B cell (primary cell): ENCODE data around the gene CATSPERD. TPM values are rescaled to one million over a fixed set of nuclear protein-coding genes. Genes with fewer than 3 reads are reported as not detected.

ENCODE experiments used
- ATAC-seq: fragments of 200-7000 bp; cut with Tn5 transposase; one replicate; pipeline ENCODE4 v1.10.0; 2021; ENCODE audit warnings: low read depth, mild to moderate bottlenecking, moderate number of reproducible peaks, moderate library complexity
- CTCF ChIA-PET: fragments of 350-600 bp; sonication (Branson Sonifier 250); formaldehyde crosslinking; loops from one replicate; lab custom pipeline; 2021; ENCODE audit warnings: antibody characterized with exemption, inconsistent platforms; lab: Charles Lee
- POLR2A ChIA-PET: fragments of 350-600 bp; sonication (Branson Sonifier 250); formaldehyde crosslinking; loops from one replicate; lab custom pipeline; 2021; ENCODE audit warnings: antibody characterized with exemption; lab: Charles Lee
- DNase-seq: peaks from one replicate; pipeline ENCODE4 v3.0.0; 2013
- H2AFZ ChIP-seq: 2 replicates; pipeline ENCODE4 v1.6.1; 2012; ENCODE audit warnings: mild to moderate bottlenecking, low read depth, low read length; ENCODE audit not compliant: insufficient read depth, poor library complexity, severe bottlenecking
- H3K27ac ChIP-seq, 2 donors: 1 replicate in 1 of 2; 2 replicates in 1 of 2; pipeline ENCODE4 v1.5.1; 2012 to 2013; ENCODE audit warnings: low read length in 2 of 2, mild to moderate bottlenecking in 2 of 2, moderate library complexity in 1 of 2
- H3K27me3 ChIP-seq, 4 experiments: fragments of 200-600 bp in 1 of 4; sonication (generic) in 1 of 4; replicated peaks in 1 of 4; 1 replicate in 2 of 4; 2 replicates in 2 of 4; pipeline versions ENCODE4 v1.6.1 to v1.7.0; 2013 to 2016; ENCODE audit warnings: low read length in 3 of 4, mild to moderate bottlenecking in 2 of 4, mixed read lengths in 1 of 4, moderate library complexity in 1 of 4; ENCODE audit not compliant: insufficient read depth in 4 of 4, control insufficient read depth in 3 of 4; ENCODE audit errors: control extremely low read depth in 1 of 4
- H3K36me3 ChIP-seq, 2 experiments: replicated peaks in 1 of 2; 1 replicate in 1 of 2; 2 replicates in 1 of 2; pipeline versions ENCODE4 v1.6.1 to v1.7.1; 2013; ENCODE audit warnings: low read length in 1 of 2; ENCODE audit not compliant: insufficient read depth in 2 of 2, control insufficient read depth in 1 of 2; ENCODE audit errors: control extremely low read depth in 1 of 2, extremely low read depth in 1 of 2
- H3K4me1 ChIP-seq, 2 donors: fragments of 200-600 bp in 1 of 2; sonication (generic) in 1 of 2; 1 replicate in 1 of 2; 2 replicates in 1 of 2; pipeline versions ENCODE4 v1.5.1 to v1.6.1; 2013 to 2017; ENCODE audit warnings: low read length in 2 of 2; ENCODE audit not compliant: control insufficient read depth in 2 of 2, insufficient read depth in 2 of 2
- H3K4me2 ChIP-seq: replicated peaks from 2 replicates; pipeline ENCODE3; 2012; ENCODE audit warnings: mild to moderate bottlenecking, low read depth, low read length; ENCODE audit not compliant: poor library complexity, severe bottlenecking
- H3K4me3 ChIP-seq, 5 experiments: fragments of 200-600 bp in 1 of 5; sonication (generic) in 1 of 5; 1 replicate in 3 of 5; 2 replicates in 2 of 5; pipeline versions ENCODE4 v1.5.1 to v1.7.0; 2011 to 2016; ENCODE audit warnings: low read length in 4 of 5, mild to moderate bottlenecking in 4 of 5, low read depth in 2 of 5, control low read depth in 1 of 5, moderate library complexity in 1 of 5; ENCODE audit not compliant: insufficient read depth in 1 of 5; ENCODE audit errors: control extremely low read depth in 1 of 5, extremely low read depth in 1 of 5
- H3K79me2 ChIP-seq: fragments of 200-600 bp; sonication (generic); one replicate; pipeline ENCODE4 v1.6.0; 2016; ENCODE audit warnings: low read length; ENCODE audit not compliant: control insufficient read depth, insufficient read depth
- H3K9ac ChIP-seq: fragments of 200-600 bp; sonication (generic); 2 replicates; pipeline ENCODE4 v1.6.1; 2017; ENCODE audit warnings: mild to moderate bottlenecking, low read length, moderate library complexity
- H3K9me3 ChIP-seq, 3 donors: one replicate each; pipeline versions ENCODE4 v1.6.1 to v1.7.1; 2013; ENCODE audit warnings: low read length in 2 of 3; ENCODE audit not compliant: control insufficient read depth in 2 of 3, insufficient read depth in 1 of 3; ENCODE audit errors: control extremely low read depth in 1 of 3
- H4K20me1 ChIP-seq: 2 replicates; pipeline ENCODE4 v1.6.0; 2012; ENCODE audit warnings: mild to moderate bottlenecking, low read length; ENCODE audit not compliant: insufficient read depth, control insufficient read depth, poor library complexity, severe bottlenecking
- H3K27ac Mint-ChIP-seq: one replicate; pipeline ENCODE4 v1.8.0; 2021; ENCODE audit warnings: mixed read lengths
- H3K27me3 Mint-ChIP-seq: one replicate; pipeline ENCODE4 v1.8.0; 2021; ENCODE audit warnings: mixed read lengths
- H3K4me1 Mint-ChIP-seq: one replicate; pipeline ENCODE4 v1.8.0; 2021; ENCODE audit warnings: mixed read lengths
- H3K4me3 Mint-ChIP-seq: one replicate; pipeline ENCODE4 v1.8.0; 2021; ENCODE audit warnings: mixed read lengths
- H3K9me3 Mint-ChIP-seq: one replicate; pipeline ENCODE4 v1.8.0; 2022; ENCODE audit warnings: mixed read lengths; ENCODE audit not compliant: insufficient read depth
- CTCF ChIP-seq: fragments of 200-600 bp; IDR thresholded peaks from one replicate; pipeline ENCODE4 v1.8.0; 2022; ENCODE audit warnings: antibody characterized with exemption, mild to moderate bottlenecking
- EZH2 ChIP-seq: IDR thresholded peaks from 2 replicates; pipeline ENCODE4 v1.6.1; 2012; ENCODE audit warnings: borderline replicate concordance, low read depth, mild to moderate bottlenecking, moderate library complexity, low read length; ENCODE audit not compliant: insufficient read depth, poor library complexity, severe bottlenecking
- WGBS: methylation state at CpG from one replicate; pipeline ENCODE4 v1.1.5; 2013; ENCODE audit warnings: missing lambda C conversion rate; ENCODE audit not compliant: insufficient coverage; 5-methylcytosine and 5-hydroxymethylcytosine counted together
- intact Hi-C: fragments of 100-400 bp; cut with micrococcal nuclease; formaldehyde crosslinking; loops from one replicate; pipeline ENCODE4 v1.10.0; 2022
- polyA plus RNA-seq: library from polyadenylated mRNA; depleted of rRNA; stranded (reverse); fragments of >200 nt; gene quantifications from 2 replicates; pipeline ENCODE4 v1.2.3, GENCODE V29; 2012
- total RNA-seq, 2 donors: library from RNA; stranded (reverse); fragments of 120-200 nt in 1 of 2; gene quantifications; 1 replicate in 1 of 2; 2 replicates in 1 of 2; pipeline versions ENCODE4 v1.2.3 to v1.2.4, GENCODE V29; 2013 to 2022

CATSPERD gene
- total and polyA plus RNA-seq, 2 donors (not counting 1 experiment from before 2014, with no cell fraction given): not detected

GRCh38 chr19:5718579-5719273 is 1.7 kb upstream of the CATSPERD start:
- WGBS: 37% methylated on average over 9 of the region's 11 CpGs
- H3K79me2 ChIP-seq: peaks cover 47% of the 10 kb centered on the region
- POLR2A ChIA-PET: interaction anchor here (1.3 to 2.4 kb wide), 2 partner anchors 29 to 32 kb away, joined by 5 to 10 read pairs; partner anchors contain the start of gene RPL36

More at GRCh38 chr19:5718579-5719273, 1.7 kb upstream of the CATSPERD start:
- CTCF ChIA-PET: interaction anchor here (0.6 to 4.2 kb wide), 2 partner anchors 28 to 32 kb away, joined by 3 to 31 read pairs; partner anchors contain the start of gene RPL36
- peaks cover 30% of the 10 kb centered on the region for H4K20me1 ChIP-seq
- no peak for ATAC-seq
- peak overlapping the region in 1 of 2 donors; percentile 98 for H3K27ac ChIP-seq
- peak; percentile 40 for DNase-seq
- peaks cover 0 to 8% (median 0%) of the 10 kb centered on the region in 3 donors for H3K9me3 ChIP-seq
- peaks cover 12 to 26% of the 10 kb centered on the region in 2 donors for H3K4me1 ChIP-seq
- H3K4me3 ChIP-seq: peak overlapping the region; percentile 72 to 95 (median 84)
- peaks cover 0 to 9% of the 10 kb centered on the region in 2 experiments for H3K36me3 ChIP-seq
- peaks cover 27% of the 10 kb centered on the region for H3K4me1 Mint-ChIP-seq
- H3K27ac Mint-ChIP-seq: peak overlapping the region; percentile 90
- no peaks in the 10 kb centered on the region for H3K27me3 Mint-ChIP-seq
- TF ChIP-seq CTCF (no peak), EZH2 (no peak)
- no peaks in the 10 kb centered on the region for H3K9me3 Mint-ChIP-seq
- peak overlapping the region; percentile 95 for H3K4me3 Mint-ChIP-seq
- H3K9ac ChIP-seq: peak overlapping the region; percentile 92
- H2AFZ ChIP-seq: no peak overlapping the region
- intact Hi-C loops: no loop called here
- no peaks in the 10 kb centered on the region for H3K27me3 ChIP-seq
- peak overlapping the region; percentile 94 for H3K4me2 ChIP-seq
